GM12878 (cell line): ENCODE measurements around the gene TFB1M.

ENCODE experiments used
- CBFB ChIP-seq: IDR thresholded peaks from 2 replicates; pipeline ENCODE4 v1.6.1; 2016; ENCODE audit warnings: antibody characterized with exemption, low read depth
- CHD1 ChIP-seq: IDR thresholded peaks from 2 replicates; pipeline ENCODE4 v1.6.1; 2012; ENCODE audit warnings: low read depth, low read length, improper control_type of control experiment
- EGR1 ChIP-seq, 2 experiments: IDR thresholded peaks; 1 replicate in 1 of 2; 2 replicates in 1 of 2; pipeline ENCODE4 v1.6.1; 2011 to 2012; ENCODE audit warnings: low read depth in 2 of 2, low read length in 2 of 2, borderline replicate concordance in 1 of 2, mild to moderate bottlenecking in 1 of 2, moderate library complexity in 1 of 2
- EZH2 ChIP-seq: IDR thresholded peaks from 2 replicates; pipeline ENCODE4 v1.6.1; 2012; ENCODE audit warnings: low read depth, mild to moderate bottlenecking, control low read depth, inconsistent platforms, low read length, borderline replicate concordance; ENCODE audit not compliant: control insufficient read depth
- FOS ChIP-seq: IDR thresholded peaks from 3 replicates; pipeline ENCODE4 v1.6.1; 2011; ENCODE audit warnings: borderline replicate concordance; ENCODE audit not compliant: insufficient read length; ENCODE audit errors: extremely low read depth
- JUND ChIP-seq: IDR thresholded peaks from 2 replicates; pipeline ENCODE4 v1.6.1; 2012; ENCODE audit warnings: low read depth, mild to moderate bottlenecking, low read length, improper control_type of control experiment, moderate library complexity
- POLR2AphosphoS5 ChIP-seq: IDR thresholded peaks from 2 replicates; pipeline ENCODE4 v1.6.1; 2011; ENCODE audit warnings: mild to moderate bottlenecking, low read length, inconsistent platforms
- RCOR1 ChIP-seq: conservative IDR thresholded peaks from 2 replicates; pipeline ENCODE4 v1.6.1; 2012; ENCODE audit warnings: low read depth, low read length, improper control_type of control experiment
- TF ChIP-seq, protein P1 (sequence below): IDR thresholded peaks from 2 replicates; pipeline ENCODE4 v1.6.1; 2012; ENCODE audit warnings: low read depth, low read length, improper control_type of control experiment
- TF ChIP-seq, protein P2 (sequence below), 3 experiments: IDR thresholded peaks in 2 of 3; conservative IDR thresholded peaks in 1 of 3; 2 replicates each; pipeline ENCODE4 v1.5.1; 2011; ENCODE audit warnings: low read depth in 3 of 3, low read length in 3 of 3, mild to moderate bottlenecking in 3 of 3, control low read depth in 2 of 3, moderate library complexity in 2 of 3, inconsistent platforms in 1 of 3, mixed read lengths in 1 of 3; ENCODE audit not compliant: control insufficient read depth in 2 of 3, insufficient read depth in 1 of 3; ENCODE audit errors: extremely low read depth in 1 of 3
- TF ChIP-seq, protein P3 (sequence below): IDR thresholded peaks from 2 replicates; pipeline ENCODE4 v1.6.1; 2012; ENCODE audit warnings: low read depth, low read length, improper control_type of control experiment
- TF ChIP-seq, protein P4 (sequence below): IDR thresholded peaks from 2 replicates; pipeline ENCODE4 v1.6.1; 2011; ENCODE audit warnings: low read depth, mild to moderate bottlenecking, low read length, moderate library complexity, borderline replicate concordance; ENCODE audit errors: extremely low read depth

DNA sequence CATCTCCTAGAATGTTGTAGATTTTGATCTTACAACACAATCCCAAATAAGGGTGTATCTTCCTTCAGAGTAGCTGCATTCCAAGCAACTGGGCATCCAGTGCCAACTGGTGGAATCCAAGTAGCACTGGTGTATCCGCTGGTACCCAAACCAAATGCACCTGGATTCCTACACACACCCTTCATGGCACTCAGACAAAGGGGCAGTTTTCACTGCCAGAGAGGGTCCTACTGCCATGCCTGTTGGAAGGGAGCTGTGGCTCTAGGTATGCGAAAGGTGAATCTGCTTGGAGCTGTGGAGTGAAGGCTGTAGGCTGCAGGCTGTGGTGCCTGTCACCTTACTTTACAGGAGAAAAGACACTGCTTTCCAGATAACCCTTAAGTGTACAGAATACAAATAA is 67.5 kb downstream of the TFB1M start:
- TF ChIP-seq, protein P1, sequence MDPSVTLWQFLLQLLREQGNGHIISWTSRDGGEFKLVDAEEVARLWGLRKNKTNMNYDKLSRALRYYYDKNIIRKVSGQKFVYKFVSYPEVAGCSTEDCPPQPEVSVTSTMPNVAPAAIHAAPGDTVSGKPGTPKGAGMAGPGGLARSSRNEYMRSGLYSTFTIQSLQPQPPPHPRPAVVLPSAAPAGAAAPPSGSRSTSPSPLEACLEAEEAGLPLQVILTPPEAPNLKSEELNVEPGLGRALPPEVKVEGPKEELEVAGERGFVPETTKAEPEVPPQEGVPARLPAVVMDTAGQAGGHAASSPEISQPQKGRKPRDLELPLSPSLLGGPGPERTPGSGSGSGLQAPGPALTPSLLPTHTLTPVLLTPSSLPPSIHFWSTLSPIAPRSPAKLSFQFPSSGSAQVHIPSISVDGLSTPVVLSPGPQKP: no peak
- TF ChIP-seq, protein P2, sequence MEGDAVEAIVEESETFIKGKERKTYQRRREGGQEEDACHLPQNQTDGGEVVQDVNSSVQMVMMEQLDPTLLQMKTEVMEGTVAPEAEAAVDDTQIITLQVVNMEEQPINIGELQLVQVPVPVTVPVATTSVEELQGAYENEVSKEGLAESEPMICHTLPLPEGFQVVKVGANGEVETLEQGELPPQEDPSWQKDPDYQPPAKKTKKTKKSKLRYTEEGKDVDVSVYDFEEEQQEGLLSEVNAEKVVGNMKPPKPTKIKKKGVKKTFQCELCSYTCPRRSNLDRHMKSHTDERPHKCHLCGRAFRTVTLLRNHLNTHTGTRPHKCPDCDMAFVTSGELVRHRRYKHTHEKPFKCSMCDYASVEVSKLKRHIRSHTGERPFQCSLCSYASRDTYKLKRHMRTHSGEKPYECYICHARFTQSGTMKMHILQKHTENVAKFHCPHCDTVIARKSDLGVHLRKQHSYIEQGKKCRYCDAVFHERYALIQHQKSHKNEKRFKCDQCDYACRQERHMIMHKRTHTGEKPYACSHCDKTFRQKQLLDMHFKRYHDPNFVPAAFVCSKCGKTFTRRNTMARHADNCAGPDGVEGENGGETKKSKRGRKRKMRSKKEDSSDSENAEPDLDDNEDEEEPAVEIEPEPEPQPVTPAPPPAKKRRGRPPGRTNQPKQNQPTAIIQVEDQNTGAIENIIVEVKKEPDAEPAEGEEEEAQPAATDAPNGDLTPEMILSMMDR (IDR thresholded peaks at IDR 0.05 in 2 of 3, conservative IDR thresholded peaks at IDR 0.05 in 1 of 3; ENCODE audit: control insufficient read depth in 2 of 3, extremely low read depth in 1 of 3, insufficient read depth in 1 of 3, low read depth in 3 of 3, low read length in 3 of 3): no peak
- TF ChIP-seq CBFB (no peak), EZH2 (no peak), CHD1 (no peak), JUND (no peak), FOS (no peak), RCOR1 (no peak), EGR1 (IDR thresholded peaks at IDR 0.05; ENCODE audit: borderline replicate concordance in 1 of 2, low read depth in 2 of 2, low read length in 2 of 2) (no peak), POLR2AphosphoS5 (no peak)
- TF ChIP-seq, protein P3, sequence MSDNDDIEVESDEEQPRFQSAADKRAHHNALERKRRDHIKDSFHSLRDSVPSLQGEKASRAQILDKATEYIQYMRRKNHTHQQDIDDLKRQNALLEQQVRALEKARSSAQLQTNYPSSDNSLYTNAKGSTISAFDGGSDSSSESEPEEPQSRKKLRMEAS: no peak
- TF ChIP-seq, protein P4, sequence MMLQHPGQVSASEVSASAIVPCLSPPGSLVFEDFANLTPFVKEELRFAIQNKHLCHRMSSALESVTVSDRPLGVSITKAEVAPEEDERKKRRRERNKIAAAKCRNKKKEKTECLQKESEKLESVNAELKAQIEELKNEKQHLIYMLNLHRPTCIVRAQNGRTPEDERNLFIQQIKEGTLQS: no peak
